Fibroblast of lung (primary cell): ENCODE data around the gene HIVEP3.

Experiments
- CTCF ChIP-seq, 2 donors: IDR thresholded peaks in 1 of 2; conservative IDR thresholded peaks in 1 of 2; 1 replicate in 1 of 2; 2 replicates in 1 of 2; pipeline ENCODE4 v1.5.1; 2011 to 2012; ENCODE audit warnings: low read length in 2 of 2, control low read depth in 1 of 2, inconsistent platforms in 1 of 2, low read depth in 1 of 2, mild to moderate bottlenecking in 1 of 2
- EZH2 ChIP-seq: IDR thresholded peaks from 2 replicates; pipeline ENCODE4 v1.5.1; 2012; ENCODE audit warnings: low read length, control low read depth, mild to moderate bottlenecking; ENCODE audit errors: missing control alignments

GRCh38 chr1:41629141-41629540 is 289.6 kb downstream of the HIVEP3 start:
- TF ChIP-seq EZH2 (no peak), CTCF (conservative IDR thresholded peaks at IDR 0.05 in 1 of 2, IDR thresholded peaks at IDR 0.05 in 1 of 2; ENCODE audit: low read depth in 1 of 2, low read length in 2 of 2) (no peak)
